ENCODE measurements around the gene LIN7A.

The LIN7A gene

GRCh38 chr12:80807640-80808288 is 130.0 kb downstream of the LIN7A start:
- DNase-seq: no peak

GRCh38 chr12:80805106-80805505 is 132.6 kb downstream of the LIN7A start:
- DNase-seq: no peak
- Histone ChIP-seq H3K9ac (ENCODE audit: low read depth, low read length) (no peak overlapping the region), H3K36me3 (ENCODE audit: insufficient read depth, low read length) (no peaks in the 10 kb centered on the region), H3K4me1 (ENCODE audit: insufficient read depth, low read length) (no peaks in the 10 kb centered on the region), H3K27me3 (ENCODE audit: insufficient read depth, low read length, poor library complexity) (no peaks in the 10 kb centered on the region), H4K20me1 (ENCODE audit: insufficient read depth, low read length) (no peaks in the 10 kb centered on the region), H3K27ac (ENCODE audit: low read length) (no peak overlapping the region), H3K79me2 (ENCODE audit: insufficient read depth, low read length) (no peaks in the 10 kb centered on the region), H3K4me2 (ENCODE audit: insufficient read depth, low read length) (no peak overlapping the region), H3K9me3 (ENCODE audit: insufficient read depth, low read length, severe bottlenecking) (no peaks in the 10 kb centered on the region), H2AFZ (ENCODE audit: low read depth, low read length) (no peak overlapping the region), H3K4me3 (ENCODE audit: low read depth in 1 of 2, low read length in 2 of 2) (no peak overlapping the region)
- no peak for ATAC-seq (ENCODE audit: insufficient read depth, low read depth)
- TF ChIP-seq EZH2 (IDR thresholded peaks at IDR 0.05; ENCODE audit: borderline replicate concordance, low read depth, low read length, severe bottlenecking): no peak
- TF ChIP-seq CTCF (IDR thresholded peaks at IDR 0.05; ENCODE audit: borderline replicate concordance, extremely low read depth, low read length, poor library complexity, severe bottlenecking): no peak

More at GRCh38 chr12:80807640-80808288, 130.0 kb downstream of the LIN7A start:
- H3K4me2 ChIP-seq (ENCODE audit: insufficient read depth, low read length): no peak overlapping the region
- H3K9me3 ChIP-seq (ENCODE audit: insufficient read depth, low read length, severe bottlenecking): no peaks in the 10 kb centered on the region
- no peak overlapping the region for H3K9ac ChIP-seq (ENCODE audit: low read depth, low read length)
- H3K27me3 ChIP-seq (ENCODE audit: insufficient read depth, low read length, poor library complexity): no peaks in the 10 kb centered on the region
- TF ChIP-seq CTCF (IDR thresholded peaks at IDR 0.05; ENCODE audit: borderline replicate concordance, extremely low read depth, low read length, poor library complexity, severe bottlenecking) (no peak), EZH2 (IDR thresholded peaks at IDR 0.05; ENCODE audit: borderline replicate concordance, low read depth, low read length, severe bottlenecking) (no peak)
- no peak for ATAC-seq (ENCODE audit: insufficient read depth, low read depth)
- H3K36me3 ChIP-seq (ENCODE audit: insufficient read depth, low read length): no peaks in the 10 kb centered on the region
- H2AFZ ChIP-seq (ENCODE audit: low read depth, low read length): no peak overlapping the region
- H3K4me3 ChIP-seq (ENCODE audit: low read depth in 1 of 2, low read length in 2 of 2): no peak overlapping the region
- no peaks in the 10 kb centered on the region for H3K4me1 ChIP-seq (ENCODE audit: insufficient read depth, low read length)
- no peaks in the 10 kb centered on the region for H3K79me2 ChIP-seq (ENCODE audit: insufficient read depth, low read length)
- H3K27ac ChIP-seq (ENCODE audit: low read length): no peak overlapping the region
- no peaks in the 10 kb centered on the region for H4K20me1 ChIP-seq (ENCODE audit: insufficient read depth, low read length)

GRCh38 chr12:80802652-80803400 is 134.9 kb downstream of the LIN7A start:
- no peak for TF ChIP-seq CTCF (IDR thresholded peaks at IDR 0.05; ENCODE audit: borderline replicate concordance, extremely low read depth, low read length, poor library complexity, severe bottlenecking)
- TF ChIP-seq EZH2 (IDR thresholded peaks at IDR 0.05; ENCODE audit: borderline replicate concordance, low read depth, low read length, severe bottlenecking): no peak
- H3K27me3 ChIP-seq (ENCODE audit: insufficient read depth, low read length, poor library complexity): no peaks in the 10 kb centered on the region
- DNase-seq: no peak
- no peak overlapping the region for H3K27ac ChIP-seq (ENCODE audit: low read length)
- H3K4me2 ChIP-seq (ENCODE audit: insufficient read depth, low read length): no peak overlapping the region
- H3K9me3 ChIP-seq (ENCODE audit: insufficient read depth, low read length, severe bottlenecking): no peaks in the 10 kb centered on the region
- no peaks in the 10 kb centered on the region for H3K79me2 ChIP-seq (ENCODE audit: insufficient read depth, low read length)
- H4K20me1 ChIP-seq (ENCODE audit: insufficient read depth, low read length): no peaks in the 10 kb centered on the region
- no peak overlapping the region for H2AFZ ChIP-seq (ENCODE audit: low read depth, low read length)
- H3K9ac ChIP-seq (ENCODE audit: low read depth, low read length): no peak overlapping the region
- H3K4me3 ChIP-seq (ENCODE audit: low read depth in 1 of 2, low read length in 2 of 2): no peak overlapping the region
- ATAC-seq (ENCODE audit: insufficient read depth, low read depth): no peak
- no peaks in the 10 kb centered on the region for H3K4me1 ChIP-seq (ENCODE audit: insufficient read depth, low read length)
- no peaks in the 10 kb centered on the region for H3K36me3 ChIP-seq (ENCODE audit: insufficient read depth, low read length)
